ENCODE results near the gene PGAP1. TPM values are rescaled to one million over a fixed set of nuclear protein-coding genes. Genes with fewer than 3 reads are reported as not detected.
"Not testable (repeated sequence)": the region's sequence is repeated elsewhere in the genome, so short reads cannot be mapped to it uniquely, and the experiment has no call there.

The PGAP1 gene
- total RNA-seq, 1 experiment from 2014 or later = 3.1 TPM

DNA sequence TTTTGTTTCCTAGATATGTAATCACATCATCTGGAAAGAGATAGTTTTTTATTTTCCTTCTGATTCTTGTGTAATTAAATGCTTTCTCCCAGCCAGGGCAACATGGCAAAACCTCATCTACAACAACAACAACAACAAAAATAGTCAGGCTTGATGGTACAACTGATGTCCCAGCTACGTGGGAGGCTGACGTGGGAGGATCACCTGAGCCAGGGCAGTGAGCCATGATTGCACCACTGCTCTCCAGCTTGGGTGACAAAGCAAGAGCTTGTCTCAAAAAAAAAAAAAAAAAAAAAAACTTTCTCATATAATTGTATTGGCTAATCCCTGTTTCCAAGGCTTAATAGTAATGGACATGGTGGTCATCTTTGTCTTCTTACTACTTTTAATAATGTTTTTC is 26.4 kb upstream of the PGAP1 start:
- no peak for DNase-seq (ENCODE audit: low read depth)

GRCh38 chr2:196951973-196952372 is 25.5 kb upstream of the PGAP1 start:
- DNase-seq (ENCODE audit: low read depth) = no peak

- DNase-seq (ENCODE audit: low read depth) = no peak
Observed at GRCh38 chr2:196949116-196949515, 22.6 kb upstream of the PGAP1 start.

GRCh38 chr2:196944570-196944969 is 18.1 kb upstream of the PGAP1 start:
- no peak for DNase-seq (ENCODE audit: low read depth)

DNA sequence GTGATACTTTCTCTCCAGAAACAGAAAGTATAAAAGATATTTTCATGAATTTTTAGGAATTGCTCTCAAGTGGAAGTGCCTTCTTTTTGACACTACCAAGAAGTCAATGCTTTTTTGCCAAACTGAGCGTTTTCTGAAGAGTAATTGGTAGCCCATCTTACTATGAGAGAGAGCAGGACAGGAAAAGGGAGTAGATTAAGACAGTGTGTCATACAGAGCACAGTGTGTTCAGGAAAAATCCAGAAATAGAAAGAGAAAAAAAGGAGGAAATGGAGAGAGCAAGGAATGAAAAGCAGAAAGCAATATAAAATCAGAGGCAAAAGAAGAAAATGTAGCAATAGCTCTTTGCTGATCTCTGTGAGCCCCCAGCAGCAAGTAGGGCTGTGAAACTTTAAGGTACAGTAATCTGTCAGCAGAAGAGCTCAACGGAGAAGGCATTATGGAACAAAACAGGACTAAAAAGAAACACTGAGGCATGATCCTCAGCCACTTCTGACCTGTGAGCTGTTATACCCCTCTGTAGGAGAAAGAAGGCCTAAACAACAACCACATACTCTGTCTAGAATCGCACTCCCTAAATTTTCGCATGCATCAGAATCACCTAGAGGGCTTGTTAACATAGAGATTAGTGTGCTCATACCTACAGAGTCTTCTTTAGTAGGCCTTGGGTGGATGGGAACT is 15.0 kb upstream of the PGAP1 start:
- peak; percentile 32 for DNase-seq (ENCODE audit: low read depth)

DNA sequence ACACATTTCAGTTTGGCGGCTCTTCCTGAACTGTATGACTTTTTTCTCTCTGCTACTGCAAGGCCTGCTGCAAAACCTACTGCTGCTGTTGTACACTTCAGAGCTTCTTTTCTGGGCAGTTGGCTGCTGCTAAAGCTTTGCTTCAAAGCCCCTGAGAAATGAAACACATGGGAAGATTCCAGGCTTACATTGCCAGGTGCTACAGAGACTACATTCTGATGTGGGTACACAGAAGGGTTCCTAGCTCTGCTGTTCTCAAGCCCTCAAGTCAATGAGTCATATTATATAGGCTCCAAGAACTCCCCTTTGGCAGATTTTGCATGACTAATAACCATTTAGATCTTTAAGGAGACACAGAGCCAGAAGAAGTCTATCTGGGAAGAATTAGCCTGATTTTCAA is 12.9 kb upstream of the PGAP1 start:
- peak; percentile 76 for DNase-seq (ENCODE audit: low read depth)

- no peak for DNase-seq (ENCODE audit: low read depth)
Observed at GRCh38 chr2:196935432-196935831, 8.9 kb upstream of the PGAP1 start.

DNA sequence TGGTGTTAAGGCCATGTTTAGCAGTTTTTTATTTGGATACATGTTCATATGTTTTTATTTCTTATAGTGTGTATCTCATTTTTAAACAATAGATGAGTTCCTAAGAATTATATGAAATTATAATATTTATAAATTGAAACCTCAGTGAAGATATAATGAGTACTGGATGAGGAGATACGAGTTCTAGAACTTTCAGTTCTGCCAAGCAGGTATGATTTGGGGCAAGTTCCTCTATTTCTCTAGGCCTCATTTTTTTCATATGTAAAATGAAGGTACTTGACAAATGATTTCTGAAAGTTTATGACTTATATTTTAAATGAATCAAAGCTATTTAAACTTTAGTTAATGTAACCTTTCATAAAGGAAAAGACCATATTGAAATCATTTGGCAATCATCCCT is 8.2 kb upstream of the PGAP1 start:
- no peak for DNase-seq (ENCODE audit: low read depth)

DNA sequence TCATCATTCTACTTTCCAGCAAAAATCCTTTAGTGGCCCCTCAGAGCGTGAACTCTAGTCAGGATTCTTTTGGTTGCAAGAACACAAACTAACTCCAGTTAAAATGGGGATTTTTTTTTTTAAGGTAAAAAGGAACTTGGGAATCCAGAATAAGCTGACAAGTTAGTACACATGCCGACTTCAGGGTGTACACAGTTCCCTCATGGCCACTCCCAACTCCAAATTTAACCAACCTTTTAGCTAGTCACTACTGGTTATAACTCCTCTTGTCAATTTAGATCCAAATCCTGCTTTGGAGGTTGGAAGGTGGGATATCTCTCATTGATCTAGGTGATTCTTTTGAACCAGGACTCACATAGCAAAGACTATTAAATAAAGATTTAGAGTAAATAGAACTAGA is 5.0 kb upstream of the PGAP1 start:
- DNase-seq (ENCODE audit: low read depth) = no peak

- peak; percentile 52 for DNase-seq (ENCODE audit: low read depth)
Observed at GRCh38 chr2:196927376-196928225, 1.1 kb upstream of the PGAP1 start.

DNA sequence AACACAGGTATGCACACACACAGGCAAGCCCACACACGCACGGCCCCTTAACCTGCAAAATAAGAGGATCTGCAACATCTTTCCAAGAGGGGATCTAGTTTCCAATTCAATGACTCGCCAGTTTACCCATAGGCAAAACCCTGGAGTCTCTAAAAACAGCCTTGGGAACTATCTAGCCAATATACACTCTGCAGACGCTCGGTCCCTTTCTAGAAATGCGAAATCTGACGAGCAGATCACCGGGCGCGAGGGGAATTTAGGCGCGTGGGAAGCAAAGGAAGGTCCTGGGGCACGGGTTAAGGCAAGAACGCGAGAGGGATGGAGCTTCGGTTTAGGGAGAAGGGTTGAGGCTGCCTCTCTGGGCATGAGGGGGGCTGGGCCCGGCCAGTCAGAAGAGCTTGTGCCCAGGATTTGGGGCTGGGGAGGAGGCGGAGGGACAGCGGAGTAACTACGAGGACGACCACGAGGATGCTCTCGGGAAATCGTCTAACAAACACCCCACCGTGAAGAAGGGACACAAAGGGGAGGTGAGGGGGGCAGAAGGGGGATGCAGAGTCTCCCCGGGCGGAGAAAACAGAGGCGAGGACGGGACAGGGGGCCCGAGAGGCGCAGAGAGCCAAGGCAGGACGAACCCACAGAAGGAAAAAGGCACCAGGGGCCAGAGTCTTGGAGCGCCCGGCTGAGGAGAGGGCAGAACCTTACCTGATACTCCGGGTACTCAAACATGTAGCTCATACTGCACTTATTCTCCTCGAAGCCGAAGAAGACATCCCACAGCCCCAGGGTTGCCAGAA is 542 bp downstream of the PGAP1 start:
- peak; percentile 39 for DNase-seq (ENCODE audit: low read depth)

DNA sequence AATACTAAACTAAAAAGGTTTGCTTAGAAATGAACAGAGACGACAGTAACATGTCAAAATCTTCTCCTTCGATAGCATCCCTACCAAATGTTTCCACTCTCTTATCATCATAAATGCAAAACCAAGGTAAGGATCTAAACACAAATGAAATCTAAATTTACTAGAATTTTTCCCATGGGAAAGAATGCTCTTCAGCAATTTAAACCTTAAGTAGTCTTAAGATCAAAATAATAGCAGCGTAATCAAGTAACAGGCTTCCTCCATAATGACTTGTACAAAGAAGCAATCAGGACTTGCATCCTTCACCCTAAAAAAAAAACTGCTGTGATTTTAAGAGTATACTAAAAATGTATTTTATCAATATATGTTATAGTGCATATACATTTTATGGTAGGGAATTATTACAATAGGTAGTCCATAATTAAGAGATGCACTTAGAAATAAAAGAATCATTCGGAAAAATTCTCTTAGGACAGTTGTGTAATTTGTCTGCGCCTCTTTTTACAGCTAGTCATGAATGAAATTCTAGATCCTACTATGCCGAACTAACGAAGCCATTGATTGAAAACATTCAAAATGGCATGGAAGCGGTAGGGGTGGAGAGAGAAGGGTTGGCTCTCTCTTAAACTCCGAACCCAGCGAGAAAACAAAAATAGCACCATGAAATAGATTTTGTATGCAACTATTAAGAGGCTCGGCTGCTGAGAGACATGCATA is 1.3 kb downstream of the PGAP1 start:
- DNase-seq (ENCODE audit: low read depth) = peak; percentile 20

GRCh38 chr2:196924051-196924450 is 2.5 kb downstream of the PGAP1 start:
- no peak for DNase-seq (ENCODE audit: low read depth)

DNA sequence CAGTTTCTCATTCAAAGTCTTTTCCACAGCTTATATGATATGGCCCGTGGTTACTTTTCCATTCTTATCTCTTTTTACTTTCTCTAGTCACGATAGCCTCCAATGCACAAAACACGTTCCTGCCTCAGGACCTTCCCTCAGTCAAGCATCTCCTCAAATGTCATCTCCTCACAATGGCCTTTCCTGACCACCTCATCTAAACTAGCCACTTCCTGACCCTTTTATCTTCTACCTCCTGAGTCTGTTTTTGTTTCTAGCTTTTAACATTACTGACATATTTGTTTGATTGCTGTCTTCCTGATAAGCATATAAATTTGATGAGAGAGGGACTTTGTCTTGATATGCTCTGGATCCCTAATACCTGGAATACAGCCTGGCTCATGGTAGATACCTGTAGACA is 7.6 kb downstream of the PGAP1 start:
- no peak for DNase-seq (ENCODE audit: low read depth)

- DNase-seq (ENCODE audit: low read depth) = no peak
Observed at GRCh38 chr2:196917802-196918201, 8.7 kb downstream of the PGAP1 start.

GRCh38 chr2:196915507-196916189 is 10.9 kb downstream of the PGAP1 start:
- no peak for DNase-seq (ENCODE audit: low read depth)

DNA sequence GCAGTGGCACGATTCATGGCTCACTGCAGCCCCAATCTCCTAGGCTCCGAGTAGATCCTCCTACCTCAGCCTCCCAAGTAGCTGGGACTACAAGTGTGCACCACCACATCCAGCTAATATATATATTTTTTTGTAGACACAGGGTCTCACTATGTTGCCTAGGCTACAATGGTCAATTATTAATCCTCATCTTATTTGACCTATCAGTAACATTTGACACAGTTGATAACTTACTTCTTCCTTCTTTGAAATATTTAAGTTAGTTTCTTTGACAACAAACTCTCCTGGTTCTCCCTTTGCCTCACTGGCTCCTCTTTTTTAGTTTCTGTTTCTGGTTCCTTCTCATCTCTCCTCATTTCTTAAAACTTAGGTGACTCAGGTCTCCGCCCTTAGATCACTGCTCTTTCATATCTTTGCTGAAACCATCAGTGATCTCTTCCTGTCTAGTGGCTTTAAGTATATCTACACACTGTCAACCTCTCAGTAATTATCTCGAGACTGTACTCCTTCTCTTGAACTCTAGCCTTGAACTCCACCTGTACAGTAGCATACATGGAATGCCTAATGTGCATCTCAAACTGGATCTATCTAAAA is 11.5 kb downstream of the PGAP1 start:
- no peak for DNase-seq (ENCODE audit: low read depth)

- DNase-seq (ENCODE audit: low read depth) = no peak
Observed at GRCh38 chr2:196913691-196914090, 12.8 kb downstream of the PGAP1 start.

DNA sequence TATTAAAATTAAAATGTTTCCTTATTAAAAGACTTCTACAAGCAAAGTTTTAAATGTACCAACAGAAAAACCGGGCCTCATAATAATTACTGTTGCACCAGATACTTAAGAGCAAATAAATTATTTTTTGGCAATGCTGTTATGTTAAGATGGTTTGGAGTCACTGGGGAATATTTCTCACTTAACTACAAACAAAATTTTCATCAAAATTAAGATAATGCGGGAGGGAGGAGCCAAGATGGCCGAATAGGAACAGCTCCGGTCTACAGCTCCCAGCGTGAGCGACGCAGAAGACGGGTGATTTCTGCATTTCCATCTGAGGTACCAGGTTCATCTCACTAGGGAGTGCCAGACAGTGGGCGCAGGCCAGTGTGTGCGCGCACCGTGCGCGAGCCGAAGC is 21.1 kb downstream of the PGAP1 start:
- DNase-seq (ENCODE audit: low read depth) = not testable (repeated sequence)

DNA sequence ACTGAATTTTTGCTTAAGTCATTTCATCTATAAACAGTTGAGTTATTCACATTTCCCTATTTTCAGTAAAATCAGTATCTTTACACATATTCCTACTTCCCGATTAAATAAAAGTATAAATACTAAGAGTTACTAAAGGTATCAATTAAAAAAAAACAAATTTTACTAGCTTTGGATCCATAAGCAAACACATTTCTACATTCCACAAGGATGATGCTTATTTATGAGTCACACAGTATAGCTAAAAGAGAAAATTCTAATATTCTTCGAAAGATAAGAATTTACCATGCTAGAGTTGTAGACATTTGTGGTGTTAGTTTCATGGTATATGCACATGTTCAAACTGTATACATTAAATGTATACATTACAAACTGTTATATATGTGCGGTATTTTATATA is 23.7 kb downstream of the PGAP1 start:
- DNase-seq (ENCODE audit: low read depth) = no peak

All from HT1080 (cell line).